GM19463 (cell line): ENCODE measurements around the gene YBX2.

Experiments used
- ATAC-seq: cut with Tn5 transposase; IDR thresholded peaks from one replicate; pipeline ENCODE4 v1.9.1; 2021; ENCODE audit warnings: mild to moderate bottlenecking, moderate library complexity; ENCODE audit not compliant: unreplicated experiment

YBX2 gene

DNA sequence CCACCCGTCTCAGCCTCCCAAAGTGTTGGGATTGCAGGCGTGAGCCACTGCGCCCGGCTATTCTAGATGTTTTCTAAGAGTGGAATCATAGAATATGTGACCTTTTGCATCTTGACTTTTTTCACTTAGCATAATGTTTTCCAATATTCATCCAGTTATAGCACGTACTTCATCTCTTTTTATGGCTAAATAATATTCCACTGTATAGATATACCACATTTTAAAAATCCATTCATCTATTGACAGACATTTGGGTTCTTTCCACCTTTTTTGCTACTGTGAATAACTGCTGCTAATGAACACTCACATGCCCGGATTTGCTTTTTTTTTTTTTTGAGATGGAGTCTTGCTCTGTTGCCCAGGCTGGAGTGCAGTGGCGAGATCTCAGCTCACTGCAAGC, 9.7 kb upstream of the YBX2 start:
- ATAC-seq = no peak

DNA sequence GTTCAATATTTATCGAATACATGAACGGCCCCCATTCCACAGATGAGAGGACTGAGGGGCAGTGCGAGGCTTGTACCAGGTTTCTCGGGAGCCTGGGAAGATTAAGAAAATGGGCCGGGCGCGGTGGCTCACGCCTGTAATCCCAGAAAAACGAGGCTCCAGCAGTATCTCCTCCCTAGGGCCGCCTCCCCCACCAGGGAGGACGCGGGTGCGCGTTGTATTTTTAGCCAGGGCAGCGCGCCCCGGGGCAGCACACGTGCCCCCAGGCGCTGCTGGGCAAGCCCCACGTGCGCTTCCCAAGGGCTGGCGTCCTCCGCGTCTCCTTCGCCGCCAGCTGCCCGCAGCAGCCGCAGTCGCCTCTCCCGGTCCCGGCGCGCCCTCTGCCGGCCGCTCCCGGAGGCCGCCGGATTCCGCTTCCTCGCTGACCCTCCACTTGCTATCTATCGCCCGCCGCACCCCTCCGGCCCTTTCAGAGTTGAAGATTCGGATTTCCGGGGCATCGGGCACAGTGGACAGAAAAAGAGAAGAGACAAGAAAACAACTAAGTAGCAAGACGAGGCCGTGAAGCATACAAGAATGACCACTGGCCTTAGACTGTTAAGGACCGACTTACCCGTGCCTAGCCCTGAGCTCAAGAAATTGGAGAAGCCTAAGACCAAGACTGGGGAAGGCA, 1.9 kb upstream of the YBX2 start:
- ATAC-seq = no peak

DNA sequence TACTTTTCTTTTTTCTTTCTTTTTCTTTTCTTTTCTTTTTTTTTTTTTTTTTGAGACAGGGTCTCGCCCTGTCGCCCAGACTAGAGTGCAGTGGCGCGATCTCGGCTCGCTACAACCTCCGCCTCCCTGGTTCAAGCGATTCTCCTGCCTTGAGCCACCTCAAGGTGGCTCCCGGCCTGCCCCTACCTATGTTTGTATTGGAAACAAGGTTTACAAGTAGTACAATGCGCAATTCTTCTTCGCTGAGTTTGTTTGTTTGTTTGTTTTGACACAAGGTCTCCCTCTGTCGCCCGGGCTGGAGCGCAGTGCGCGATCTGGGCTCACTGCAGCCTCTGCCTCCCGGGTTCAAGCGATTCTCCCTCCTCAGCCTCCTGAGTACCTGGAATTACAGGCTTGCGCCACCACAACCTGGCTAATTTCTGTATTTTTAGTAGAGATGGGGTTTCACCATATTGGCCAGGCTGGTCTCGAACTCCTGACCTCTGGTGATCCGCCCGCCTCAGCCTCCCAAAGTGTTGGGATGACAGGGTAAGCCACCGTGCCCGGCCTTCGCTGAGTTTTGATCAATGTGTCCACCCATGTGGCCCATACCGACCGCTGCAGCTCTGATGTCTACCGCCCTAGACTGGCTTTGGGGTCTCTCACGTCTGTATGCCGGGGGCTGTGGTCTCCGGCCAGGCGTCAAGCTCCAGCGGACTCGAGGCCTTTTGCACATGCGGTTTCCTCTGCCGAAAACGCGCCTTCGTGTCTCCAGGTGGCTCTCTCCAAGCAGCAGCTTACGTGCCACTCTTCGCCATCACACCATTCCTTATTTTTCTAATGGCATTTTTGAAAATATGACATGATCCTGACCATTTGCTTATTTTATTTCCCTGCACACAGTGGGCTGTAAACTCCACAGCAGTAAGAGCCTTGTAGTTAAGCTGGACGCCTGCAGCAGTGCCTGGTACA, 1.1 kb upstream of the YBX2 start:
- ATAC-seq = no peak

DNA sequence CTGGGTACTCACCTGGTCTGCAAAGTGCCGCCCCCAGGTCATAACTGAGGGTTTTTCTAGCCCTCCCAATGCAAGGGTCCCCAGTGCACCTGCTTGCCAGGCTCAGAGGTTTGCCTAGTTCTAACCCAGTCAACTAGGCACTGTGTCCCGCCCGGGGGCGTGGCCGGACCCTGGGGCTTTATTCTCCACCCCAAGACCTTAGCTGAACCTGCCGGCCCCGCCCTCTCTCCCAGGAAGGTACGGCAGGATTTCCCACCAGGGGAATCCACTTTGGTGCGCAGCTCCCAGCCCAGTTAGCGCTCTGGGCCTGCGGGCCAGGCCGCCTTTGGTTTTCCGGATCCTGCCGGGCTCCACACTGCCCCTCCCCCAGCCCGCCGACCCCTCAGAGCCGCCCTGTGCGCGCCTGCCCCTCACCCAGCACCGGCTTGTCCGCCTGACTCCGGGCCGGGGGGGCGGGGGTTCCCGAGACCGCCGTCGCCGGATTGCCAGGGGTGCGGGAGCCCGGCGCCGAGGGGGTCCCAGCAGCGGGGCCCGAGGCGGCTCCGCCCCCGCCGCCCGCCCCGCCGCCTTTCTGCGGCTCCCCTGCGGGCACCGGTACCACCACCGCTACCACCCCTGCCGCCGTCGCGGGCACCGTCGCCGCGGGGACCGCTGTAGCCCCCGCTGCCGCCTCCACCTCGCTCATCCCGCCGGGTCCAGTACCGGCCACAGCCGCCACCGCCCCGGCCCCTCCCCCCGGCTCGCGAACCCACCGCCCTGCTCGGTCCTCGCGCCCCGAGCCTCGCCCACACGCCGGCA, 424 bp downstream of the YBX2 start:
- no peak for ATAC-seq

DNA sequence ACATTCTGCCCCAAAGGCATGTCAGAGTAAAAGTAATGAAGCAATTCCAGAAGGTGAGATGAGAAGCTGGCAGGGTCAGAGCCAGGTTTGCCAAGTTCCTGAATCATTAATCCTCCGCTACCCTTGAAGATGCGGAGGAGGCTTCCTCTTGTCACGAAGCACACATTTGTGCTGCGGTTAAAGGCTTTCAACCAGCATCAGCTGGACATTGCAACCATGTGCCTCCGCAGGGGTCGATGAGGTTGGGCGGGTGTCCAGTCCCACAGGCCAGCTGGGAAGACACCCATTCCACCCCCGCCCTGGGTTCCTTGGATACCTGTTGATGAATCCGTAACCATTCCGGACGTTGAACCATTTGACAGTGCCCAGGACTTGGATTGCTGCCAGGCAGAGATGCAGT, 1.3 kb downstream of the YBX2 start:
- no peak for ATAC-seq

DNA sequence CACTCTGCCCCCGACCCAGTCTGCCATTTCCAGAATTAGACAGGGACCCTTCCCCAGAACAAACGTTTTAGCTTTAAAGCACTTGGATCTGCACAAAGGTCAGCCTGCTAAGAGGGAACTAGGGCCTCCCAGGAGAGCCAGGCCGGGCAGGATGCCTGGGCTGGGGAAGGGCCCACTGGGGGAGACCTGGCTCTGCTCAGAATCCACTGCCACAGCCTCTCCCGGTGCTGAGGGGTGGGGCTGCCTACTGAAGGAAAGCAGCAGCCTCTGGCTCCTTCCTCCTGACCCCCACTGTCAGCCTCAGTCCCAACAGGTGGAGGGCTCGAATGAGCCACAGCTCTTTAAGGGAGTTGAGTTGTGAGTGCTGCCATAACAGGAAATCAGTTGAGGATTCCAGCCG, 1.7 kb downstream of the YBX2 start:
- ATAC-seq = no peak

DNA sequence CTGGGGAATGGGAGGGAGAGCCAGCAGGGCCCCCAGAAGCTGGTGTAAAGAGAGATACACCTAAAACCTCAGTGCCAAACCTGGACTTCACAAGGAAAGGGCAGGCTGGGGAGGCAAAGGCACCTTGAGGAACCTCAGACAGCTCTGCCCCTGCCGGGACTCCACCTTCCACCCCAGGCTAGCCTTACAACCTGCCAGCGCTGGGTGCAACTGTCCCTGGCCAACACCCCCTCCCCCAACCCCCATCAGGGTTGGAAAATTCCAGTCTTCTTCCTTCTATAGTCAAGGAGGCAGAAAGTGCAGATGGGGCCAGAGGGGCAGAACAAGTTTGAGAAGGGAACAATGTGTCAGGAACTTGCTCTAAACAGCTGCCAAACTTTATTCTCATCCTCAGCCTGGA, 2.2 kb downstream of the YBX2 start:
- no peak for ATAC-seq

DNA sequence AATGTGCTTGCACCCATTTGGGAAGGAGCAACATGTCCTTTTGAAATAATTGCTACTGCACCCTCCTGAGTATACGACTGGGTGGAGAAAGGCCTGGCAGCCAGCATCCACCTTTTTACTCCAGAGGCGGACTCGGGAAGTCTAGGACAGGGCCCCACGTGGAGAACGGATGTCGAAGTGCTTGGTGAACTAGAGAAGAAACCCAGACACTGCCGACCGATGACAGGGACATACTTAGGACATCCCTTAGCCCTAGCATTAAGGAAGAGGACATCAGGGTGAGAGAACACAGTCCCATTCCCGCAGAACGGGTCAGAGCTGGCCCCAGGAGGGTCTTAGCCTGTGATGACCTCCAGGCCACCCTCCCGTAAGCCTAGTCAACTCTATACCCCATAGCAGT, 3.8 kb downstream of the YBX2 start:
- ATAC-seq = no peak

DNA sequence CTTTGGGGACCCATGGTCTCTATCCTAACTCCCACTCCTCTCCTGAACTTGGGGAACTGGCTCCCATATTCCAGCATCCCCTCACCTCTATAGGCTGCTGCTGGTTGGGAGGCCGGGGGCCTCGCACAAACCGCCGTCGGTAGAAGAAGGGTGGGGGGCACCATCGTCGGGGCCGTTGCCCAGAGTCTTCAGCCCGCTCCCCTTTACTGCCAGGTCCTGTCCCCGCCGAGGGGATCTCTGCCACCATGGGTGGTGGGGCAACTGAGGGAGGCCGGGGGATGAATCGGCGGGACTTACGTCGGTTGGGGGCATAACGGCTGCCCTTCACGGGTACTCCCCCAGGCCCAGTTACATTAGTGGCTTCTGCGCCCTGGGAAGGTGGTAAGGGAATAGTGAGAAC, 4.3 kb downstream of the YBX2 start:
- ATAC-seq = no peak

DNA sequence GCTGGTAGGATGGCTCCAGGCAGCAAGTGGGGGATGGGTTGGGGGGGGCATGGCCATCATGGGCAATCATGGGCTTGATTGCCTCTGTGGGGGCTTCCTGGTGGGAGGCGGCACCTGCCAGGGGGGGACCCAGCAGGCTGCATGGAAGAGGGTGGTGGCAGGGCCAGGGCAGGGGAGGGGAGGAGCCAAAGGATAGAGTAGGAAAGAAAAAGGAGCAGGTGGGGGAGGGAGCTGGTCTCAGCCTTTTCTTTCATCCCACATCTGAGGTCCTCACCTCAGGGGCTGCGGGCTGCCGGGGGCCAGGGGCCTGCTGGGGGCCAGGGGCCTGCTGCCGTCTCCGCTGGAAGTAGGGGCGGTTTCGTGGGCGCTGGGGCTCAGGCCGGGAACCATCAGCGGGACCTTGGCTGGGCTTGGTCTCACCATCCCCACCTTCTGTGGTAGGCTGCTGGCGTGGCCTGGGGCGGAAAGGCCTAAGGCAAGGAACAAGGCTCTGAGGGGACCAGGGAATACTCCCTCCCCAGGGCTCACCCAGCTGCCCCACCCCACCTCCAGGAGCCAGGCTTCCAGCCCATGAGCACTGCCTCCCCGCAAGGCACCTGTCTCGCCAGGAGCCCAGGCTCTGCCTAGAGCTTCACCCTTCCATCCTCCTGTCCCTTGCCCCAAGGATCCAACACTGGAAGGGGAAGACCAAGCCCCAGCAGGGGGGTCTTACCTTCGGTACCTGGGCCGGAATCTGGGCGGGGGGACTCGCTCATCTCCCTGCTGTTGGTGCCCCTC, 5.0 kb downstream of the YBX2 start:
- ATAC-seq = no peak

DNA sequence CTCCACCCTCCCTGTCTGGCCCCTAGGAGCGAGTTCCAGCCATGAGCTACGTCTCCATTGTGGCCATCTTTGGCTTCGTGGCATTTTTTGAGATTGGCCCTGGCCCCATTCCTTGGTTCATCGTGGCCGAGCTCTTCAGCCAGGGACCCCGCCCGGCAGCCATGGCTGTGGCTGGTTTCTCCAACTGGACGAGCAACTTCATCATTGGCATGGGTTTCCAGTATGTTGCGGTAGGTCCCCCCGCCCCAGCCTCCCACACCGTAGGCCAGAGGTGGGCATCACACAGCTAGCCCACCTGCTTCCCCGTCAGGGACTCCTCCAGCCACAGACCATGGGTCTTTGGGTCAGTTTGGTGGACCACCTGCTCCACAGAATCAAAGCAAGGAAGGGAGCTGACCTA, 8.8 kb downstream of the YBX2 start:
- ATAC-seq = no peak

DNA sequence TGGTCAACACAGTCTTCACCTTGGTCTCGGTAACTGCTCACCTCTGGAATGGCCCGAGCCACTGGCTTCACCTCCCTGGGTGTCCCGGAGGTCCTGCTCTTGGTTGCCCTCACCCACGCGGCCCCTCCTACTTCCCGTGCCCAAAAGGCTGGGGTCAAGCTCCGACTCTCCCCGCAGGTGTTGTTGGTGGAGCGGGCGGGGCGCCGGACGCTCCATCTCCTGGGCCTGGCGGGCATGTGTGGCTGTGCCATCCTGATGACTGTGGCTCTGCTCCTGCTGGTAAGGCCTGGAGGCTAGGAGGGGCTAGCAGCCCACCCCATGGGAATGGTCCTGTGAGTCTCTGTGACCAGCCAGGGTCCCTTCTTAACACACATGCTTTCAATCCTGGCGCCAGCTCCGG, 9.5 kb downstream of the YBX2 start:
- no peak for ATAC-seq

DNA sequence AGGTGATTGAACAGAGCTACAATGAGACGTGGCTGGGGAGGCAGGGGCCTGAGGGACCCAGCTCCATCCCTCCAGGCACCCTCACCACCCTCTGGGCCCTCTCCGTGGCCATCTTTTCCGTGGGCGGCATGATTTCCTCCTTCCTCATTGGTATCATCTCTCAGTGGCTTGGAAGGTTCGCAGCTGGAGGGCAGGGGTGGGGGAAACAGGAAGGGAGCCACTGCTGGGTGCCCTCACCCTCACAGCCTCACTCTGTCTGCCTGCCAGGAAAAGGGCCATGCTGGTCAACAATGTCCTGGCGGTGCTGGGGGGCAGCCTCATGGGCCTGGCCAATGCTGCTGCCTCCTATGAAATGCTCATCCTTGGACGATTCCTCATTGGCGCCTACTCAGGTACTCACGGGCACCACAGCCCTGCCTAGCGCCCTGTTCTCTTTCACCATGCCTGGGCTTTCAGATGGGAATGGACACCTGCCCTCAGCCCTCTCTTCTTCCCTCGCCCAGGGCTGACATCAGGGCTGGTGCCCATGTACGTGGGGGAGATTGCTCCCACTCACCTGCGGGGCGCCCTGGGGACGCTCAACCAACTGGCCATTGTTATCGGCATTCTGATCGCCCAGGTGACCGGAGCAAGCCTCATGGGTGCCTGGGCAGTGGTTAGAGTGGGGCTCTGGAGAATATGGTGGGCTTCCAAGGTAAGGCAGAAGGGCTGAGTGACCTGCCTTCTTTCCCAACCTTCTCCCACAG, 10.8 kb downstream of the YBX2 start:
- ATAC-seq = no peak

DNA sequence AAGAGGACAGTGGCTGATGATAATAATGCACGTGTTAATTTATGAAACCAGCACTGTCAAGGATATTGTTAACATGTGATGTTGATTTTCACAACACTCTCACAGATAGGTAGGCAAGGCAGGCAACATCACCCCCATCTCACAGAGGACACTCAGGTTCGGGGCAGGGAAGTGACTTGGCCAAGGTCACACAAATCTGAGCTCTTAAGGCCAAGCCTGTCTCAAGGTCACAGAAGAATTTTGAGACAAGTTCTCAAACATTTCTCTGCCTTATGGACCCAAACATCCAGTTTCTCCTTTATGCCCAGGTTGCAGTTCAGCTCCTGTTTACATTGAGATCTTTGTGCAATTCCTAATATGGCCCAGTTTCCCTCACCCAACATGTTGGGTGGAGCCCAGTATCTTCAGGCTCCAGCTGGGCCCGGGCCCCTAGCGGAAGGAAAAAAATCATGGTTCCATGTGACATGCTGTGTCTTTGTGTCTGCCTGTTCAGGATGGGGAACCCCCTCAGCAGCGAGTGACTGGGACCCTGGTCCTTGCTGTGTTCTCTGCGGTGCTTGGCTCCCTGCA, 11.6 kb downstream of the YBX2 start:
- no peak for ATAC-seq

DNA sequence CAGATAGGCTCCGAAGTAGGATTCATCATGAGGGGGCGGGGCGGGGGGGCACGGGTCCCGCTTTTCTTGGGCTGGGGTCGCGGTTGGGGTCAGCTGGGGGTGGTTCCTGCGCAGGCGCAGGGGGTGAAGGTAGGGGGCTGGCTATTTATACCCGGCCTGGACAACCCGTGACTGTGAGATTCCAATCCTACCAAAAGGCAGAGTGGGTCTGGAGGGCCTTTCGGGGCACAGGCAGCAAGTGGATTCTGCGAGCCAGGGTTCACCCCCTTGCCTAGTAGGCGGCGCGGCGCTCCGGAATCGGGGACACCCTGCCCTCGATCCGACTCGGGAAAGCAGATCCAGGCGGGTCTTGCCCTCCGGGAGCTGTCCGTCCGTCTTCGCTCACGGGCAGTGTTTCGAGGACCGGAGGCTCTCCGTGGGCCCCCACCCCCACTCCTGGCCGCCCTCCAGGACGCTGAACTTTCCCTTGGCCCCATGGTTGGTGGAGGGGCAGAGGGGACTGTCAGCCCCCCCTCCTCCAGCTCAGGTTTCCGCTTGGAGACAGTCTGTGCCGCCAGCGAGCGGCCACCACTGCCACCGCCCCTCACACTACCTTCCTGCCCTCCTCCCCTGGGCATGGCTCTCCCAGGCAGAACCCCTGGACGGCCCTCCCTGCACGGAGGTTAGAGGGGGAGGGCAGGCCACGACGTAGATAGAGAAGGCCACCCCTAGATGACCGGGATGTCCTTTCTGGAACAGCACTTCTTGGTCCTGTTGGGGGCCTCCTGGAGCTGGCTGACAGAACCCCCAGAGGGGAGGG, 12.3 kb downstream of the YBX2 start:
- ATAC-seq = no peak

DNA sequence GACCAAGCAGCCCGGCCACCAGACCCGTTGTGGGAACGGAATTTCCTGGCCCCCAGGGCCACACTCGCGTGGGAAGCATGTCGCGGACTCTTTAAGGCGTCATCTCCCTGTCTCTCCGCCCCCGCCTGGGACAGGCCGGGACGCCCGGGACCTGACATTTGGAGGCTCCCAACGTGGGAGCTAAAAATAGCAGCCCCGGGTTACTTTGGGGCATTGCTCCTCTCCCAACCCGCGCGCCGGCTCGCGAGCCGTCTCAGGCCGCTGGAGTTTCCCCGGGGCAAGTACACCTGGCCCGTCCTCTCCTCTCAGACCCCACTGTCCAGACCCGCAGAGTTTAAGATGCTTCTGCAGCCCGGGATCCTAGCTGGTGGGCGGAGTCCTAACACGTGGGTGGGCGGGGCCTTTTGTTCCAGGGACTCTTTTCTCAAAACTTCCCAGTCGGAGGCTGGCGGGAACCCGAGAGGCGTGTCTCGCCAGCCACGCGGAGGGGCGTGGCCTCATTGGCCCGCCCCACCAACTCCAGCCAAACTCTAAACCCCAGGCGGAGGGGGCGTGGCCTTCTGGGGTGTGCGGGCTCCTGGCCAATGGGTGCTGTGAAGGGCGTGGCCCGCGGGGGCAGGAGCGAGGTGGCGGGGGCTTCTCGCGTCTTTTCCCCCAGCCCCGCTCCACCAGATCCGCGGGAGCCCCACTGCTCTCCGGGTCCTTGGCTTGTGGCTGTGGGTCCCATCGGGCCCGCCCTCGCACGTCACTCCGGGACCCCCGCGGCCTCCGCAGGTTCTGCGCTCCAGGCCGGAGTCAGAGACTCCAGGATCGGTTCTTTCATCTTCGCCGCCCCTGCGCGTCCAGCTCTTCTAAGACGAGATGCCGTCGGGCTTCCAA, 13.1 kb downstream of the YBX2 start, which contains the start of gene SLC2A4:
Gene SLC2A4, plus strand, starts transcription at position 645 of the 879 bp plus-strand sequence. Its CDS starts 217 bp downstream, at position 862.
- no peak for ATAC-seq

DNA sequence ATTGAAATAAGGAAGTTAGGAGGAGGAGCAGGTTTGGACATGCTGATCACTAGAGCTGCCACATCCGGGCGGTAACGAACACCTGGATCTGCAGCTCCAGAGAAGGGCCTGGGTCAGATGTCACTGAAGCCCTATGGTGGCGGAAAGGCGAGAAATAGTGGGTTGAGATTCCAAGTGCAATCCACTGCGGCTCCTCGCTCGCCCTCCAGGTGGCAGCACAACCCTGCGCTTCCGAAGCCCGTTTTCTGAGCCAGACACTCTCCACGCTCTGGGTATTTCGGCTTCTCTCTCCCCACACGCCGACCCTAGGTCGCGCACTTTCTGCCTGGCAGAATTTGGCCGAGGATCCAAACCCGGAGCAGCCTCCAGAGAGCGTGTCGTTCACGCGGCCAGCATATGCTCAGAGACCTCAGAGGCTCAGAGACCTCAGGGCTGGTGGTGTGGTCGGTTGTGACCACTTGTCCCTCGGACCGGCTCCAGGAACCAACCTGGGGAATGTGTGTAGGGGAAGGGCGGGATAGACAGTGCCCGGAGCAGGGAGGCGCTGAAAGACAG, 13.8 kb downstream of the YBX2 start:
- ATAC-seq = peak; percentile 41

DNA sequence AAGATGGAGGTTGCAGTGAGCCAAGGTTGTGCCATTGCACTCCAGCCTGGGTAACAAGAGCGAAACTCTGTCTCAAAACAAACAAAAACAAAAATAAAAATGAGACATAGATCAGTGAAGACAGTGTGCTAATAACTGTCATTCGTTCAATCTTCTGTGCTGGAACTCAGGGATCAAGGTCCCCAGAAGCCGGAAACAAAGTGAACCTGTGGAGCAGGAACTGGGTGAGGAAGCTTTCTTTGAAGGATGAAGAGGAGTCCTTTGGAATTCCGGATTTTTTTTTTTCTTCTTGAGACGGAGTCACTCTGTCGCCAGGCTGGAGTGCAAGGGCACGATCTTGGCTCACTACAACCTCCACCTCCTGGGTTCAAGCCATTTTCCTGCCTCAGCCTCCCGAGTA, 15.0 kb downstream of the YBX2 start:
- no peak for ATAC-seq
